Middle frontal gyrus (tissue), 1 donor: ENCODE measurements around the gene SPAG7.
"Not testable (repeated sequence)": the region's sequence is repeated elsewhere in the genome, so short reads cannot be mapped to it uniquely, and the experiment has no call there.

Experiments
- DNase-seq: peaks from one replicate; pipeline ENCODE4 v3.0.0-alpha.2; 2015; ENCODE audit warnings: low spot score; ENCODE audit errors: extremely low spot score

The SPAG7 gene

GRCh38 chr17:4938069-4938491 lies 29.5 kb downstream of the SPAG7 start:
- no peak for DNase-seq

DNA sequence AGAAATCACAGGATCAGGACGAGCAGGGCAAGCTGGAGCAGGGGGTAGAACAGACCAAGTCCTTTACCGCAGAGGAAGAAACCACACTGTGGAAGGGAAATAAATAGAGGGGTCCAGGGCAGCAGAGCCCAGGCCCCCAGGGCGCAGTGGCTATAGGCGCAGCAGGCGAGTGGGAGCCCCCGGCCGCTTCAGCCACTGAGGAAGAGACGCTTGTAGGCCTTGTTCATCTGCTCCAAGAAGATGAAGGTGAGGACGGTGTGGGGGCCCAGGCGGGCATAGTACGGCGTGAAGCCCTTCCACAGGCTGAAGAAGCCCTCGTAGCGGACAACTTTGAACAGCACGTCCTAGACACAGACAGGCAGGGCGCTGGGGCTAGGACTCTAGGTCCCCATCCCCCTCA lies 30.1 kb downstream of the SPAG7 start:
- DNase-seq, result no peak

DNA sequence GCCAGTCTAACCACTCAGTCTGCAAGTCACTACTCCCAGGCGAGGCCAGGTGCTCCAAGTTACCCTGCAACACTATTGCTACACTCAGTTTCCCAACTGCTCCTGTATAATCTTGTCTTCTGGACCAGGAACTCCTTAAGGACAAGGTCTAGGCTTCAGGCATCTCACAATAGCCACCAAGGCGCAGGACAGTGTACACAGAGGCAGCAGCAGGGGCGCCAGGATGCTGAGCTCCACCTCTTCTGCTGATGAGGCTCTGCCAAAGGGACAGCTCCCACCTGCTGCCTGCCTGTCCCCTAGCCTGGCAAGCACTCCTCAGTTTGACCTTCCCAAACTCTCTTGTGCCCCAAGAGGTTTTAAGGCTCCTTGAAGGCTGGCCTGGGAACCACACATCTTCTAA lies 31.2 kb downstream of the SPAG7 start:
- no peak for DNase-seq

GRCh38 chr17:4935650-4936049 lies 32.0 kb downstream of the SPAG7 start:
- DNase-seq, result no peak

DNA sequence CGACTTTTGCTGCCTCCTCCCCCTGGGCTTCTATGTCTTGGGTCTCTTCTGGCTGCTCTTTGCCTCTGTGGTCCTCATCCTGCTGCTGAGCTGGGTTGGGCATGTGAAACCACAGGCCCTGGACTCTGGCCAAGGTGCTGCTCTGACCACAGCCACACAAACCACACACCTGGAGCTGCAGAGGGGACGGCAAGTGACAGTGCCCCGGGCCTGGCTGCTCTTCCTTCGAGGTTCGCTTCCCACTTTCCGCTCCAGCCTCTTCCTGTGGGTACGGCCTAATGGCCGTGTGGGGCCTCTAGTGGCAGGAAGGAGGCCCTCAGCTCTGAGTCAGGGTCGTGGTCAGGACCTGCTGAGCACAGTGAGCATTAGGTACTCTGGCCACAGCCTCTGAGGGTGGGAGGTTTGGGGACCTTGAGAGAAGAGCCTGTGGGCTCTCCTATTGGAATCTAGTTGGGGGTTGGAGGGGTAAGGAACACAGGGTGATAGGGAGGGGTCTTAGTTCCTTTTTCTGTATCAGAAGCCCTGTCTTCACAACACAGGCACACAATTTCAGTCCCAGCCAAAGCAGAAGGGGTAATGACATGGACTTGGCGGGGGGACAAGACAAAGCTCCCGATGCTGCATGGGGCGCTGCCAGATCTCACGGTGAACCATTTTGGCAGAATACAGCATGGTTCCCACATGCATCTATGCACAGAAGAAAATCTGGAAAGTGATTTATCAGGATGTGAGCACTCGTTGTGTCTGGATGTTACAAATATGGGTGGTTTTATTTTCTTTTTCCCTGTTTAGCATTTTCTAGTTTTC lies 33.2 kb downstream of the SPAG7 start:
- DNase-seq, result no peak

DNA sequence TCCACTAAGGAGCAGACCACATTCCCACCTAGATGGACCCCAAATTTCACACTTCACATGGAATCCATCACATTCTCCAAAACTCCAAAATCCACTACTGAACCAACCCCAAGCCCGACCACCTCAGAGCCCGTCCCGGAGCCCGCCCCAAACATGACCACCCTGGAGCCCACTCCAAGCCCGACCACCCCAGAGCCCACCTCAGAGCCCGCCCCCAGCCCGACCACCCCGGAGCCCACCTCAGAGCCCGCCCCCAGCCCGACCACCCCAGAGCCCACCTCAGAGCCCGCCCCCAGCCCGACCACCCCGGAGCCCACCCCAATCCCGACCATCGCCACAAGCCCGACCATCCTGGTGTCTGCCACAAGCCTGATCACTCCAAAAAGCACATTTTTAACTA lies 34.0 kb downstream of the SPAG7 start:
- no peak for DNase-seq

DNA sequence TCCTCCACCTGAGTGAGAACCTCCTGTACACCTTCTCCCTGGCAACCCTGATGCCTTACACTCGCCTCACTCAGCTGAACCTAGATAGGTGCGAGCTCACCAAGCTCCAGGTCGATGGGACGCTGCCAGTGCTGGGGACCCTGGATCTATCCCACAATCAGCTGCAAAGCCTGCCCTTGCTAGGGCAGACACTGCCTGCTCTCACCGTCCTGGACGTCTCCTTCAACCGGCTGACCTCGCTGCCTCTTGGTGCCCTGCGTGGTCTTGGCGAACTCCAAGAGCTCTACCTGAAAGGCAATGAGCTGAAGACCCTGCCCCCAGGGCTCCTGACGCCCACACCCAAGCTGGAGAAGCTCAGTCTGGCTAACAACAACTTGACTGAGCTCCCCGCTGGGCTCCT lies 34.9 kb downstream of the SPAG7 start:
- DNase-seq, result no peak

- no peak for DNase-seq
Observed at GRCh38 chr17:4931963-4932362, 35.7 kb downstream of the SPAG7 start, which contains the start of gene GP1BA. Gene GP1BA (plus strand): TSS chr17:4932277. CDS start chr17:4932605, 328 bp downstream.

DNA sequence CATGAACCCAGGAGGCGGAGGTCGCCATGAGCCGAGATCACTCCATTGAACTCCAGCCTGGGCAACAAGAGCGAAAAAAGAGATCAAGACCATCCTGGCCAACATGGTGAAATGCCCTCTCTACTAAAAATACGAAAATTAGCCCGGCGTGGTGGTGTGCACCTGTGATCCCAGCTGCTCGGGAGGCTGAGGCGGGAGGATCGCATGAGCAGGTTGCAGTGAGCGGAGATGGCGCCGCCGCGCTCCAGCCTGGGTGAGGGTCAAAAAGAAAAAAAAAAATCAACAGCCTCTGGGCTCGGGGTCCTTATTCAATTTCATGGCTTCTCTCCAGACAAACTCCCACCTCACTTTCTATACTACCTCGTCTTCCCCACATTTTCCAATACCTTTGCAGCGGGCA lies 38.7 kb downstream of the SPAG7 start:
- no peak for DNase-seq

DNA sequence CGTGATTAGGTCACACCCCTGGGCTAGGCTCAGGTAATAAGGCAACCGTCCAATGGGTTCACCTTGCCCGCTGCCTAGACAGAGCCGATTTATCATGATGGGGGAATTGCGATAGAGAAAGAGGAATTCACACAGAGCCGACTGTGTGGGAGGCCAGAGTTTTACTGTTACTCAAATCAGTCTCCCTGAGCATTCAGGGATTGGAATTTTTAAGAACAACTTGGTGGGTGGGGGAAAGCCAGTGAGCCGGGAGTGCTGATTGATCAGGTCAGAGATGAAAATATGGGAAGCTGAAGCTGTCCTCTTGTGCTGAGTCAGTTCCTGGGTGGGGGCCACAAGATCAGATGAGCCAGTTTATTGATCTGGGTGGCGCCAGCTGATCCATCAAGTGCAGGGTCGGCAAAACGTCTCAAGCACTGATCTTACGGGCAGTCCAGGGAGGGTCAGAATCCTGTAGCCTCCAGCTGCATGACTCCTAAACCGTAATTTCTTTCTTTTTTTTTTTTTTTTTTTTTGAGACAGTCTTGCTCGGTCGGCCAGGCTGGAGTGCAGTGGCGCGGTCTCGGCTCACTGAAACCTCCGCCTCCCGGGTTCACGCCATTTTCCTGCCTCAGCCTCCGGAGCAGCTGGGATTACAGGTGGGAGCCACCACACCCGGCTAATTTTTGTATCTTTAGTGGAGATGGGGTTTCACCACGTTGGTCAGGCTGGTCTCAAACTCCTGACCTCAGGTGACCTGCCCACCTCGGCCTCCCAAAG lies 40.9 kb downstream of the SPAG7 start:
- DNase-seq, result not testable (repeated sequence)

DNA sequence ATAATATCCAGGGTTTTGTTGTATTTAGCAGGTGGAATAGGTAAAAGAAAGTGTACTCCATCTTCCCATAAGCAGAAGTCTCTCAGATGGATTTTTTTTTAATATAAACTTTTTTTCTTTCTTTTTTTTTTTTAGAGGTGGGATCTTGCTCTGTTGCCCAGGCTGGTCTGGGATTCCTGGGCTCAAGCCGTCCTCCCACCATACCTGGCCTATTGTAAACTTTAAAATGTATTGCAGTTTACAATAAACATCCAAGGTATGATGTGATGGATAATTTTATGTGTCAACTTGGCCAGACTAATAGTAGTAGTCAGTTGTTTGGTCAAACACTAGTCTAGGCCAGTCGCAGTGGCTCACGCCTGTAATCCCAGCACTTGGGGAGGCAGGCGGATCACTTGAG lies 46.3 kb downstream of the SPAG7 start:
- no peak for DNase-seq

DNA sequence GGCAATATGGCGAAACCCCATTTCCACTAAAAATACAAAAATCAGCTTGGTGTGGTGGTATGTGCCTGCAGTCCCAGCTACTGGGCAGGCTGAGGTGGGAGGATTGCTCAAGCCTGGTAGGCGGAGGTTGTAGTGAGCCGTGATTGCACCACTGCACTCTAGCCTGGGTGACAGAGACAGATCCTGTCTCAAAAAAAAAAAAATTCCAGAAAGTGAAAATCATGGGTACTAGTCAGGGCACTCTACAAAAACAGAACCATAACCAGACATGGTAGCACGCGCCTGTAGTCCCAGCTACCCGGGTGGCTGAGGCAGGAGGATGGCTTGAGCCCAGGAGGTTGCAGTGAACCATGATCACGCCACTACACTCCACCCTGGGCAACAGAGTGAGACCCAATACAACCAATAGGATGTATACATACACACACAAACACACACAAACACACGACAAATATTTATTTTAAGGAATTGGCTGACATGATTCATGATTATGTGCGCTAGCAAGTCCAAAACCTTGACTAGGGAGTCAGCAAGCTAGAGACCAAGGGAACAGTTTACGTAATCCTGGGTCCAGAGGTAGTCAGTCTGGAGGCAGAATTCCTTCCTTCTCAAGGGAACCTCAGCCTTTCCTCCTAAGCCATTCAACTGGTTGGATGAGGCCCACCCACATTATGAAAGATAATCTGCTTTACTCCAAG lies 47.1 kb downstream of the SPAG7 start:
- no peak for DNase-seq

DNA sequence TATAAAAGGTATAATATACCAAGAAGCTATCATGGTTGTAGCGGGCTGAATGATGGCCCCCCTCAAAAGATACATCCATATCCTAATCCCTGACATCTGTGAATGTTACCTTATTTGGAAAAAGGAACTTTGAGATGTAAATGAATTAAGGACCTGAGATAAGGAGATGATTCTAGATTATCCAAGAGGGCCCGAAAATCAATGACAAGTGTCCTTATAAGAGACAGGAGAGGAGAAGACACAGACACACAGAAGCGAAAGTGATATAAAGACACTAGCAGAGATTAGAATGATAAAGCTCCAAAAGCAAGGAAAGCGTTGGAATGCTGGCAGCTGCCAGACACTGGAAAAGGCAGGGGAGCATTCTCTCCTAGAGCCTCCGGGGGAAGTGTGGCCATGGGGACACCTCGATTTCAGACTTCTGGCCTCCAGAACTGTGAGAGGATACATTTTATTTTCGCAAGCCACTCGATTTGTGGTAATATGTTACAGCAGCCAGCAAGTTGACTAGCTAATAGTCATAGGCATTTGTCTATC lies 48.0 kb downstream of the SPAG7 start:
- no peak for DNase-seq

DNA sequence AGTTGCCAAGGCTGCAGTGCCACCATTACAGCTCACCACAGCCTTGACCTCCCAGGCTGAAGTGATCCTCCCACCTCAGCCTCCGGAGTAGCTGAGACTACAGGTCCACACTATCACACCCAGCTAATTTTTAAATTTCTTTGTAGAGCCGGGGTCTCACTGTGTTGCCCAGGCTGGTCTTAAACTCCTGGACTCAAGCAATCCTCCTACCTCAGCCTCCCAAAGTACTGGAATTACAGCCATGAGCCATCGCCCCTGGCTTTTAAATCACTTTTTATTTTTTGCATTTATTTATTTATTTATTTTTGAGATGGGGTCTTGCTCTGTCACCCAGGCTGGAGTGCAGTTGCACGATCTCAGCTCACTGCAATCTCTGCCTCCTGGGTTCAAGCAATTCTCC lies 53.1 kb downstream of the SPAG7 start:
- DNase-seq, result not testable (repeated sequence)

DNA sequence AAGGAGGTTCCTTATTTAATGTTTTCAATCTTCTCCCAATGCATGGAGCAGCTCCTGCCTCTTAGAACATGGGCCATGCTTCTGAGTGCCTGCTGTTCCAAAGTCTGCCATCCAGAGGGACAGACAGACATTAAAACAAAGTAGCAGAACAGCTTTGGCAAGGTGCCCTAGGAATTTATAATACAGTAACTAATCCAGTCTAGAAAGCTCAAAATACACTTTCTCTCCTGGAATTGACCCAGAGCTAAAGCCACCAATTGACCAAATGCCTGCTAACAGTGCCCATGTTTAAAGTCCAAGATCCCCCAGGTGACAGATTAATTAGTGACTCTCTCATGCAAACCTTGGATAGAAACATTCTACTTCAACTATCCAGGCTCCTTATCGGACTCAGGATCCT lies 53.6 kb downstream of the SPAG7 start:
- no peak for DNase-seq
